Progenitor cell of endocrine pancreas (in vitro differentiated cells): ENCODE measurements around the gene ST8SIA4. TPM values are rescaled to one million over a fixed set of nuclear protein-coding genes. Genes with fewer than 3 reads are reported as not detected.

Experiments used
- DNase-seq: peaks from one replicate; pipeline ENCODE4 v3.0.0; 2021; ENCODE audit warnings: low spot score; ENCODE audit not compliant: unreplicated experiment
- H3K27ac Mint-ChIP-seq: 2 replicates; pipeline ENCODE4 v1.8.0; 2021; ENCODE audit warnings: mild to moderate bottlenecking, moderate library complexity, mixed read lengths
- H3K27me3 Mint-ChIP-seq: 2 replicates; pipeline ENCODE4 v1.8.0; 2021; ENCODE audit warnings: mixed read lengths
- H3K36me3 Mint-ChIP-seq: 2 replicates; pipeline ENCODE4 v1.8.0; 2022; ENCODE audit warnings: mixed read lengths; ENCODE audit not compliant: insufficient read depth
- H3K4me1 Mint-ChIP-seq: 2 replicates; pipeline ENCODE4 v1.8.0; 2021; ENCODE audit warnings: low read depth, mixed read lengths
- H3K4me3 Mint-ChIP-seq: 2 replicates; pipeline ENCODE4 v1.8.0; 2021; ENCODE audit warnings: low read depth, mild to moderate bottlenecking, moderate library complexity, mixed read lengths
- H3K9me3 Mint-ChIP-seq: 2 replicates; pipeline ENCODE4 v1.8.0; 2021; ENCODE audit warnings: low read depth, mixed read lengths
- total RNA-seq: library from RNA; stranded (reverse); gene quantifications from 2 replicates; pipeline ENCODE4 v1.2.1, GENCODE V29; 2021
- TF ChIP-seq, protein P1 (sequence below): fragments of 200-600 bp; sonication (generic); IDR thresholded peaks from one replicate; pipeline ENCODE4 v1.5.0; 2021; ENCODE audit warnings: antibody characterized with exemption, mild to moderate bottlenecking; ENCODE audit not compliant: unreplicated experiment

The ST8SIA4 gene
- total RNA-seq, 1 donor from 2014 or later, result 5.5 TPM

DNA sequence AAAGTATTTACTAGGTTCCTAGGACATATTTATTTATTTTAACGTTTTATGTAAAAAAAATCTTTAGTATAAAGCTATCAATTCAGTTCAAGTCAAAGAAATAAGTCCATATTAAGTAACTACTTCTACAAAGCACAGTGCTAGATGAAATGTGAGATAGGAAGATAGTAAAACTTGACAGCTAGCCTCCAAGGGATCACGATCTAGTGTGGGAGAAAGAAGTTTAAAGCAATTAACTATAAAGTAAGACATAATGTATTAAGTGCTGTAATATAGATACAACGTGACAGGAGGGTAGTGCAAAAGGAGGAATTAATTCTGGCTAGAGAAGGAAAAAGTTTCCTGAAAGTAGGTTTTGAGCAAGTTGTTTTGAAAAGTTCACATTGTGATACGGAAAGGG is 134.9 kb downstream of the ST8SIA4 start:
- no peak for DNase-seq
- Mint-ChIP-seq H3K36me3 (no peaks in the 10 kb centered on the region), H3K27ac (no peak overlapping the region), H3K9me3 (peaks cover 5% of the 10 kb centered on the region), H3K27me3 (no peaks in the 10 kb centered on the region), H3K4me3 (no peak overlapping the region), H3K4me1 (peaks cover 8% of the 10 kb centered on the region)
- TF ChIP-seq, protein P1, sequence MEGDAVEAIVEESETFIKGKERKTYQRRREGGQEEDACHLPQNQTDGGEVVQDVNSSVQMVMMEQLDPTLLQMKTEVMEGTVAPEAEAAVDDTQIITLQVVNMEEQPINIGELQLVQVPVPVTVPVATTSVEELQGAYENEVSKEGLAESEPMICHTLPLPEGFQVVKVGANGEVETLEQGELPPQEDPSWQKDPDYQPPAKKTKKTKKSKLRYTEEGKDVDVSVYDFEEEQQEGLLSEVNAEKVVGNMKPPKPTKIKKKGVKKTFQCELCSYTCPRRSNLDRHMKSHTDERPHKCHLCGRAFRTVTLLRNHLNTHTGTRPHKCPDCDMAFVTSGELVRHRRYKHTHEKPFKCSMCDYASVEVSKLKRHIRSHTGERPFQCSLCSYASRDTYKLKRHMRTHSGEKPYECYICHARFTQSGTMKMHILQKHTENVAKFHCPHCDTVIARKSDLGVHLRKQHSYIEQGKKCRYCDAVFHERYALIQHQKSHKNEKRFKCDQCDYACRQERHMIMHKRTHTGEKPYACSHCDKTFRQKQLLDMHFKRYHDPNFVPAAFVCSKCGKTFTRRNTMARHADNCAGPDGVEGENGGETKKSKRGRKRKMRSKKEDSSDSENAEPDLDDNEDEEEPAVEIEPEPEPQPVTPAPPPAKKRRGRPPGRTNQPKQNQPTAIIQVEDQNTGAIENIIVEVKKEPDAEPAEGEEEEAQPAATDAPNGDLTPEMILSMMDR, result no peak

DNA sequence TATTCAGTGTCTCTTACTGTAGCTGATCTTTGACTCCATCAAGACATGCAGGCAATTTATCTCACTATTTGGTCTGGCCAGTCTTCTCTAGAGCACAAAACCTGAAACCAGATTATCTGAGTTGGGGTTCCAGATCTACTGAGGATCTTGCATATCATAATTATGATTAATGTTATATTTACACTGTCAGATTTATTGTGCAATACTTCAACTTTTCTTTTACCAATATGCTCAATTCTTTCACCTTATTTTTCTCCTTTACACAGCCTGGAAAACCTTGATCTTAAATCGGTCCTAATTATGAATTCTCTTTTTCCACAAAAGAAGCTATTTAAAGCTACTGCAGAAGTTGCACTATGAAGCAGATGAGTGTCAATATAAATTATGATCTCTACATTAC is 140.1 kb downstream of the ST8SIA4 start:
- Mint-ChIP-seq H3K36me3 (no peaks in the 10 kb centered on the region), H3K9me3 (no peaks in the 10 kb centered on the region), H3K4me1 (peaks cover 13% of the 10 kb centered on the region), H3K27ac (no peak overlapping the region), H3K4me3 (no peak overlapping the region), H3K27me3 (no peaks in the 10 kb centered on the region)
- DNase-seq, result no peak
- TF ChIP-seq, protein P1, result no peak

DNA sequence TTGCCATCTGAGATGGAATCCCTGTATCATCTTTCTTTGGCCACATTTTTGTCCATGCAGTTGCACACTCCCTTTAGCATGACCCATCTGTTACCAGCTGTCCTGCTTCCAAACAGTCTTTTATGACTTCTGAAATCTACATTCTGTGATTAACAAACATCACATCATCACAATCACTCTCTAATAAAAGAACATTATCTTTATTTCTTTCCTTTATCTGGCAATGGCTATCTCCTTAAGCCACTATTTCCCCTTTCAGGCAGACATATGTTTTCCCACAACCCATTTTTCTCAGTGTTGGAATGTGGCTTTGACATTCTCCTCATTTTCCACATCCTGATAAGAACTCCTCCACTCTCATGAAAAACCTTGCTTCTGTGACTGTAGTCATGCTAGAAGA is 141.0 kb downstream of the ST8SIA4 start:
- no peak for DNase-seq
- TF ChIP-seq, protein P1, result no peak
- no peak overlapping the region for H3K27ac Mint-ChIP-seq
- H3K9me3 Mint-ChIP-seq, result no peaks in the 10 kb centered on the region
- H3K27me3 Mint-ChIP-seq, result no peaks in the 10 kb centered on the region
- no peaks in the 10 kb centered on the region for H3K36me3 Mint-ChIP-seq
- H3K4me1 Mint-ChIP-seq, result peaks cover 17% of the 10 kb centered on the region
- no peak overlapping the region for H3K4me3 Mint-ChIP-seq

DNA sequence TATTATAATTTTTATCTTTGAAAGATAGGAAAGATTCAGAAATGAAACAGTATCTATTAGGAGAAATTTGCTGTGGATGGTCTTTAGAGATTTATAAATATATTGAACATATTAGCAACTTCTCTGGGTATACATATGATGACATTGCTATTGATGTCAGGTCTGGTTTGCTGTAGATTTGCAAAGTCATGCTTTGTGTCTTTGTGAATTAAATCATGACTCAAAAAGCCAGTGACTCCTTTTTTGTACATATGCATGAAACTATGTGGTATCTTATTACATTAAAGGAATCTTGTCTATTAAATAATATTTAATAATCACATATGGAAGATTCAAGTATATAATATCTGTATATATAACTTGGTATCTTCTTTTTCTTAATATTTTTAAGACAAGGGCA is 141.9 kb downstream of the ST8SIA4 start:
- Mint-ChIP-seq H3K27me3 (no peaks in the 10 kb centered on the region), H3K4me1 (peaks cover 18% of the 10 kb centered on the region), H3K27ac (no peak overlapping the region), H3K36me3 (no peaks in the 10 kb centered on the region), H3K4me3 (no peak overlapping the region), H3K9me3 (no peaks in the 10 kb centered on the region)
- DNase-seq, result no peak
- TF ChIP-seq, protein P1, result no peak

DNA sequence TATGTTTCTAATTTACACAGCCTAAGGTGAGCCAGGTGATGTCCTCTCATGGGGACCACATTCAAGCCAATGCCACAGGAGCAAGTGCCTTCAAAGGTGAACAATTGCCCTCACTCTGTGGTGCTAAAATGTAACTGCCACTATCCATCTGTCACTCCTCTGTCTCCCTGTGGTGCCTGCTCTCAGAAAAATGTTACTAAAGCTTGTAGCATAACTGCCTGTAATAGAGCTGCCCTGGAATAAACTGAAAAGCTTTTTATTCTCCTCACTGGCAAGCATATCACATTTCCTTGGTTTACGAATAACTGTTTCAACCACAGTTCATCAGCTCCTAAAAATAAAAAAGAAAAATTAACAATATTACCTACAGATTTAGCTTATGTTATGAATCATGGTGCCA is 142.4 kb downstream of the ST8SIA4 start:
- no peaks in the 10 kb centered on the region for H3K9me3 Mint-ChIP-seq
- H3K36me3 Mint-ChIP-seq, result no peaks in the 10 kb centered on the region
- no peak overlapping the region for H3K27ac Mint-ChIP-seq
- DNase-seq, result no peak
- H3K27me3 Mint-ChIP-seq, result no peaks in the 10 kb centered on the region
- TF ChIP-seq, protein P1, result no peak
- H3K4me1 Mint-ChIP-seq, result peaks cover 18% of the 10 kb centered on the region
- no peak overlapping the region for H3K4me3 Mint-ChIP-seq
